NCI-H524 (cell line): ENCODE results near the gene XRRA1.
A peak's percentile ranks its signal among the peaks of the same experiment; 100 is the strongest.
"Not testable (repeated sequence)": the region's sequence is repeated elsewhere in the genome, so short reads cannot be mapped to it uniquely, and the experiment has no call there.

Experiments used
- DNase-seq, 2 experiments: peaks; one replicate each; lab custom pipeline; 2025; lab: John Stamatoyannopoulos, UW

XRRA1 gene, protein sequence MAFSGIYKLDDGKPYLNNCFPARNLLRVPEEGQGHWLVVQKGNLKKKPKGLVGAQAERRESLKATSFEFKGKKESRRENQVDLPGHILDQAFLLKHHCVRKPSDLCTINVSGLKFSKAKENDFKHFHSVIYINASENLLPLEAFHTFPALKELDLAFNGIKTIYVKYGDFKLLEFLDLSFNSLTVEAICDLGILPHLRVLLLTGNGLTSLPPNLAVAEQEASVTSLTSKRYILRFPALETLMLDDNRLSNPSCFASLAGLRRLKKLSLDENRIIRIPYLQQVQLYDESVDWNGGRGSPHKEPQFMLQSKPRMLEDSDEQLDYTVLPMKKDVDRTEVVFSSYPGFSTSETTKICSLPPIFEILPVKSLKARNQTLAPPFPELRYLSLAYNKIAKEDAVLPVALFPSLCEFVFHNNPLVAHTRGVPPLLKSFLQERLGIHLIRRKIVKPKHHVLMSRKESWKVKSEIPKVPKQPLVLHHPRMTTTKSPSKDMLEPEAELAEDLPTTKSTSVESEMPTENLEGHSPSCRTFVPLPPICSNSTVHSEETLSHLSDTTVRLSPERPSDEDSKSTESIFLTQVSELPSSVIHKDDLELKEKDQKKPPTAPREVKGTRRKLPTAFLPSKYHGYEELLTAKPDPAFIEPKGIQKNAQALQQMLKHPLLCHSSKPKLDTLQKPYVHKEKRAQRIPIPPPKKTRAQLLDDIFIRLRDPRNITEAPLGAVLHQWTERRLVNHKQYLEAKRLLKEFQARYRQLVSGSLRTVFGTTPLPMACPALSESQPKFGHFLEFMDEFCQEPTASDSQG

DNA sequence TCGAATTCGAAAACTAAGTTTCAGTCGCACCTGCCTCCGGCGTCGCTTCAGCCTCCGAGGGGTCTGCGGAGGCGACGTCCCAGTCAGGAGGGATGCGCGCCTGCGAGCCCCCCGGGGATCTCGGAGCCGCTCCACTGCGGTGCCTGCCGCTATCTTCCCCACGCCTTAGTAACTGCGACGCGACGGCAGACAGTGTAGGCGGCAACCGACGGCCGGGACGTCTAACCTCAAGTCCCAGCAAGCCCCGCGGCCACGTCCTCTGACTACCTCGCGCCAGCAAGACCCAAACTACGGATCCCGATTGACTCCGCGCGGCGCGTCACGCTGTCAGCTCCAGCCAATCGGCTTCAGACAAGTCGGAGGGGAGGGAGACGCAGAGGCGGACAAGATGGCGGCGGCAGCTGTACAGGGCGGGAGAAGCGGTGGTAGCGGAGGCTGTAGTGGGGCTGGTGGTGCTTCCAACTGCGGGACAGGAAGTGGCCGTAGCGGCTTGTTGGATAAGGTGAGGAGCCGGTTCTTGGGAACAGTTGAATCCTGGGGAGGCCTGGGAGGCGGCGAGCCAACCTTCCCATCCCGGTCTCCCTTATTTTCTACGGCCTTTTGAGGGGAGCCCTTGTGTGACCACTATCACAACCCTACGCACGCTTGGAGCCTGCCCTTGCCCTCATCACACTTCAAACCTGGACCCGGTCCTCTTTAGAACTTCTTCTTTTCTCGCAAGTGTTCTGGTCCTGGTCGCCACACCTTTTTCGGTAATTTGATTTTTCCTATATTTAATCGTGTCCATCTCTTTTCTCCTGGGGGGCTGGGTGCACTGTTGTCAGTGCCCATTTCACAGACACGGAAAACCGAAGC is at the start of gene XRRA1, which contains the start of gene SPCS2:
Gene XRRA1, minus strand, starts transcription at position 194 of the 855 bp plus-strand sequence. CDS start 8,213 bp downstream, outside the sequence.
Gene SPCS2, plus strand, starts transcription at position 369 of the 855 bp plus-strand sequence. Its CDS starts 20 bp downstream, at position 389.
- peak; percentile 85 to 96 for DNase-seq

DNA sequence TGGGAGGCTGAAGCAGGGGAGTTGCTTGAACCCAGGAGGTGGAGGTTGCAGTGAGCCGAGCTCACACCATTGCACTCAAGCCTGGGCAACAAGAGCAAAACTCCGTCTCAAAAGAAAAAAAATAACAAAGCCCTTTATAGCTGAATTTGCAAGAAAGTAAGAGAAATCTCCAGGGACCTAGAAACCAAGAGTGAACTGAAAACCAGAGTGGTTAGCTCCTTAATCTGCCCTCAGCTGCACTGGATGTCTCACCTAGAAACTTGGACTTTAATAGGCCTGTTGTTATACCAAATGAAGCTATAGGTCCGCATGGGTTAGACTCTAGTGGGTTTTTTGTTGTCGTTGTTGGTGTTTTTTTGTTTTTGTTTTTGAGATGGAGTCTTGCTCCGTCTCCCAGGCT is 44.0 kb upstream of the XRRA1 start:
- DNase-seq, result no peak

DNA sequence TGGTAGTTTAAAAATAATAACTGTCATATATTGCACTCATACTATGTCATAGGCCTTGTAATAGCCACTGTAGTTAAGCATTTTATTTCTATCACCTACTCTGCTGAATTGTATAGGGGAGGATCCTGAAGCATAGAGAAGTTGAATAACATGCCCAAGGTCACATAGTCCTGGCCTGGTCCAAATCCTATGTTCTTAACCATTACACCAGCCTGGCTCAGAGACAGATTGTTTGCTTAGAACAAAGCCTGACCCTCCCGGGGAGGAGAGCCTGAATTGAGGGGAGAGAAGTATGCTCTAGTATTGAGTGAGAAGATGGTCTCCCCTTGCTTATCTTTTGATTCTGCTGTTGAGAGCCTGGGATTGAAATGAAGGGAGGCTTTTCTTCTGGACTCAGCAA is 42.0 kb upstream of the XRRA1 start:
- DNase-seq, result no peak

DNA sequence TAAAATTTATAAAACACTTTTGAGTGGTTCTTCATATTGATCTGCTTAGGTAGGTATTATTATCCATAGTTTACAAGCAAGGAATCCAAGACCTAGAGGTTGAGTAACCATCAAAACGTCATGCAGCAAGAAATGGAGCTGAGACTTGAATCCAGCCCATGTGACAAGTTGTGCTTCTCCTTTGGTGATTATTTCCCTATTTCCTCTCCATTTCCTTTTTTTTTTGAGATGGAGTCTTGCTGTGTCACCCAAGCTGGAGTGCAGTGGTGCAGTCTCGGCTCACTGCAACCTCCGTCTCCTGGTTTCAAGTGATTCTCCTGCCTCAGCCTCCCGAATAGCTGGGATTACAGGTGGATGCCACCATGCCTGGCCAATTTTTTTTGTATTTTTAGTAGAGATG is 41.3 kb upstream of the XRRA1 start:
- DNase-seq, result not testable (repeated sequence)

DNA sequence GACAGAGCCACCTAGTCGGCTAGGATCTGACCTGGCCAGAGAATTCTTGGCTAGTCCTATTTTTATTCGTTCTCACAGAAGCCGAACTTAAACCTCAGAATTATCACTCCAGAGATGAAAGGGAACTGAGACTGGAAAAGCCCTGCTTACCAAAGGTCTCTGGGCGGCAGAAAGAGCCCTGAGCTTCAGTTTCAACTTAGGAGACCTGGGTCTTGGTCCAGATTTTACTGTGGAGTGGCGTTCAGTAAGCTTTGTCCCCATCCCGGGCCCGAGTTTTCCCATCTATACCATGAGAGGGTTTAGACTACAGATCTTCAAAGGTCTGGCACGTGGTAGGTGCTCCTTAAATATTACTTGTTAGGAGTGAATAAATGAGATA is 40.4 kb upstream of the XRRA1 start:
- peak in 1 of 2 experiments; percentile 23 for DNase-seq

DNA sequence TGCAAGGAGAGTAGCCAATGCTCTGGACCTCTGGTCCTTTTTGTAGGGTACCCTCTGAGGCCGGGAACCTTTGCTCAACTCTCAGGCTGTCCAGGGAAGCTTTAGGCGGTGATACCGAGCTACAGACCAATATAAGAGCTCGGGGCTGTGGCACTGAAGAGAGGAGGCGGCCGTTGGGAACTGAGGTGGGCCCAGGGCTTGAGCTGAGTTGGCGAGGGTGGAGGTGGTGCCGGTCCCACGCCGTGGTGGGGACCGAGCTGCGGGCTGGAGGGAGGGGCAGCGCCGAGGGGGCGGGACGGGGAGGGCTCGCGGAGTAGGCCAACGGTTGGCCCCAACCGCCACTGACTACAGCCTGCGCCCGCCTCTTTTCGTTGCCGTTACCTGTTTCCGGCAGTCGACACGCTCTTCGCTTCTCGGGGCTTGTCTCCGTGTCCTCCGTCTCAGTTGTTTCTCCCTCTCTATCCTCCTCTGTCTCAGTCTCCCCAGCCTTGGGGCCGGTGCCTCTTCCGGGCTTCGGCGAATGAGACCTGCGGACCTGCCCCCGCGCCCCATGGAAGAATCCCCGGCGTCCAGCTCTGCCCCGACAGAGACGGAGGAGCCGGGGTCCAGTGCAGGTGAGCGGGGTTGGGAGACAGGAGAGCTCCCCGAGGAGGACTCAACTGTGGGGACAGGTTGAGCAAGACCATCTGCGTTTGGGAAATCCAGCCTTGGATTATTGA is 39.8 kb upstream of the XRRA1 start, which contains the start of gene NEU3:
Gene NEU3, plus strand, starts transcription at position 393 of the 719 bp plus-strand sequence. Its CDS starts 128 bp downstream, at position 521.
- peak; percentile 60 to 81 for DNase-seq

DNA sequence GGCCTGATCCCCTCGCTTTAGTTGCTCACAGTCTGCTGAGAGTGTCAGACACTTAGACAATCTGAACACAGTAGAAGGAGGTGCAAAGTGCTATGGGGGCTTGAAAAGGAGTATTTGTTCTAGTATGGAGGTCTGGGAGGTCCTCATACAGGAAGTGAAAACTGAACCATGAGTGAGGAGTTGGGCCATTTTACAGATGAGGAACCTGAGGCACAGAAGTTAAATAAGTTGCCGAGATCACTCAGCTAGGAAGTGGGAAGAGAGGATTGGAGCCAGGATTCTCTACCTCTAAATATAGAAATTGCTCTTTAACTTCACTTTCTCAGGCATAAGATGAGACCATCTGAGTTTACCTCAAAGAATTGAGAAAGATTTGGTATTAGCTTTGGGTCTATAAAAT is 35.8 kb upstream of the XRRA1 start:
- DNase-seq, result no peak

DNA sequence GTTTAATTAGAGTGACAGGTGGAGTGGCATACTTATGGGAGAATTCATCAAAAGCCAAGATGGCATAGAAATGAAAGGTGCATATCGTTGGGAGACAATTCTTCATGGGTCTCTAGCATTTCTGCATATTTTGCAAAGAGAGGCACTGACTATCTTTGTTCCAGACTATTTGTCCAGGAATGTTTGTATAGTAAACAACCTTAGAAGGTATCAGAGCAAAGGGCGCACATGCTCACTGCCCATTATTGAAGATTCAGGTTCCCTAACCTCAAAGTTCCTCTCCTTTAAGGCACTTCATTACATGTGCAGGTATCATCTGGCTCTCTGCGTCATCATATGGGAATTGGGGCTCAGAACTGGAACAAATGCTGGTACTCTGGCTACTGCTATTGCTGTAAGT is 35.2 kb upstream of the XRRA1 start:
- DNase-seq, result no peak

DNA sequence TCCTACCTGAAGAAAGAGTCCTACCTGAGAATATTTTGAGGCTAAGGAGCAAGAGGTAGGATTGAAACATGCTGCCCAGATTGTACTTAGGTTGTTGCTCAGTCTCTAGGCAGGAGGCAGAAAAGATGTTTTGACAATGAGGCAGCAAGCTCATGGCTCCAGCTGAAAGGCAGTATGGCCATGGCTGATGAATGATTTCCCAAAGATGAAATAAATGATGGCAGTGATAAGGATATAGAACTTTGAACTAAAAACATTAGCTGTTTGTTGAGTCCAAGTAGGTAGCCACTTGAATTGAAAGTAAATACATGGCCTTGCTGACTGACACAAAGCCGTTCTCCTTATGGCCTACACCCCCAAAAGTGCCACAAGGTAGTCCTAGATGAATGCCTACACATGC is 33.0 kb upstream of the XRRA1 start:
- DNase-seq, result no peak

DNA sequence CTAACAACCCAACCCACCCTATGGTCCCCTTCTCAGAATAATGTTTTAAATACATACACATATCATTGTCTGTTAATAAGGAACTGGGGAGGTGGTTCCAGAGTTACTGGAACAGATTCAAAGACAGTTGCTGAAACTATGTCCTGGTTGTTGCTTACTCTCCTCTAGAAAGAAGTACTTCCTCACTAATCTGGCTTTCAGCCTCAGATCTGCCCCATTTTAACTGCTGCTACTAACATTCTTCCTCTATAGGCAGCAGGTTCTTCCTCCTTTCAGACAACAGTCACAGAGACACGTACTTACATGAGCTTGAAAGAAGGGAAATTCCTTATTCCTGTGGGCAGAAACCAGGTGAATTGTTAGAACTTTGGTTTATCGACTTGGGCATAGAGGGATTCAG is 31.7 kb upstream of the XRRA1 start:
- no peak for DNase-seq

DNA sequence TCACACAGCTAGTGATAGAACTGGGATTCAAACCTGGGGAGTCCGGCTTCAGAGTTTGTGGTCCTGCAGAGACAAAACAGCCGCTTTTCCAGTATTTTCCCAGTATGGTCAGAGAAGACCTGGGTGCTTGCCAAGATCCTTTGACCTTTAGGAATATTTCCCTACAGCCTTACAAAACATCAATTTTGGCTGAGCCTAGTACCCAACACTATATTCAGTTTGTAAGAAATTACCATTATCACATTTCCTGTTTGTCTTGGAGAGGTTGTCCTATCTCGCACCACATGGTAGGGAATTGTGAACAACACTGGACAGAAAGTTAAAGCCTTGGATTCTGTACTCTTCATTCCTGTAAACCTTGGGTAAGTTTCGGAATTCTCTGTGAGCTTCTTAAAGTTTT is 29.1 kb upstream of the XRRA1 start:
- no peak for DNase-seq

DNA sequence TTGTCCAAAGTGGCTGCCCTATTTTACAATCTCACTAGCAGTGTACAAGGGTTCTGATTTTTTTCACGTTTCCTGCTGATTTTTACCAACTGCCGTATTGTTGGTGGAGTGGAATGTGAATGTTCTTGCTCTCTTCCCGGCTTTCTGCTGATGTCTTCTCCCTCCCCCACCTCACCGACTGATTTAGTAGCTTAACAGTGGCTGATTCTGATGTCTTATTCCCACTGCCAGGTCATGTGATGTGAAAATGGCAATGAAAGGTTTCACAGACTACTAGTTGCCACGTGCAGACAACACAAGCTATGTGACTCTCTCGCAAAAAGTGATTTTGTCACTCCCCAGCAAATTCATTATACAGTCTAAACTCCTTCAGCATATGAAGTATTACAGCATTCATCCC is 22.5 kb upstream of the XRRA1 start:
- DNase-seq, result no peak

DNA sequence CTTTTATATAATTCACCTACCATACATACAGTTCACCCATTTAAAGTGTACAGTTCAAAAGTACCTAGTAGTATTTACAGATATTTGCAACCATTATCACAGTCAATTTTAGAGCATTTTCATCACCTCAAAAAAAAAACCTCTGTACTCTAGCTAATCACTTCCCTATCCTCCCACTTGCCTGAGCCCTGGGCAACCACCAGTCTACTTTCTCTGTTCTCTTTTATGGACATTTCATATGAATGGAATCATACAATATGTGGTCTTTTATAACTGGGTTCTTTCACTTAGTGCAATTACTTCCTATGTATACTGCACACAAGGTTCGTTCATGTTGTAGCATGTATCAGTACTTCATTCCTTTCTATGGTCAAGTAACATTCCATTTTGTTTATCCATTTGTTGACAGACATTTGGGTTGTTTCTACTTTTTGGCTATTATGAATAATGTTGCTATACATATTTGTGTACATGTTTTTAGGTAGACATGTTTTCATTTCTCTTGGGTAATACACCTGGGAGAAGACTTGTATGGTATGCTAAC is 22.0 kb upstream of the XRRA1 start:
- DNase-seq, result no peak

DNA sequence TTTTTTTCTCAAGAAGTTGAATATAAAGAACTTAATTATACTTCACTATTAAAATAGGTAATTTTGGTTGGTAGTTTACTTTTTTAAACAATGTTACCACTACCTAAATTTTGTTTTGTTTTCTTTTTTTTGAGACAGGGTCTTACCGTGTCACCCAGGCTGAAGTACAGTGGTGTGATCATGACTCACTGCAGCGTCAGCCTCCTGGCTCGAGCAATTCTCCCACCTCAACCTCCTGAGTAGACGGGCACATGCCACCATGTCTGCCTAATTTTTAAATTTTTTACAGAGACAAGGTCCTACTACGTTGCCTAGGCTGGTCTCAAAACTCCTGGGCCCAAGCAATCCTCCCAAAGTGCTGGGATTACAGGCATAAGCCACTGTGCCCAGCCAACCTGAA is 17.8 kb upstream of the XRRA1 start:
- no peak for DNase-seq

DNA sequence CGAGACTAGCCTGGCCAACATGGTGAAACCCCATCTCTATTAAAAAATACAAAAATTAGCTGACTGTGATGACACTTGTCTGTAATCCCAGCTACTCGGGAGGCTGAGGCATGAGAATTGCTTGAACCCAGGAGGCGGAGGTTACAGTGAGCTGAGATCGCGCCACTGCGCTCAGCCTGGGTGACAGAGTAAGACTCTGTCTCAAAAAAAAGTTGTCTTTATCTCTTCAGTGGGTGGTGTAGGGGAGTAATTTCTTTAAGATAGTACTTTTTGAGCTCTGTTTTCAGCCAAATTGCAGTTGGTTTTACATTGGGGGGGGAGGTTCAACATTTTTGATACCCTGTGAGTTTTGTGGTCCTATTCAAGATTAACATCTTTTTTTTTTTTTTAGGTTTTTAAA is 11.2 kb upstream of the XRRA1 start:
- not testable (repeated sequence) for DNase-seq

DNA sequence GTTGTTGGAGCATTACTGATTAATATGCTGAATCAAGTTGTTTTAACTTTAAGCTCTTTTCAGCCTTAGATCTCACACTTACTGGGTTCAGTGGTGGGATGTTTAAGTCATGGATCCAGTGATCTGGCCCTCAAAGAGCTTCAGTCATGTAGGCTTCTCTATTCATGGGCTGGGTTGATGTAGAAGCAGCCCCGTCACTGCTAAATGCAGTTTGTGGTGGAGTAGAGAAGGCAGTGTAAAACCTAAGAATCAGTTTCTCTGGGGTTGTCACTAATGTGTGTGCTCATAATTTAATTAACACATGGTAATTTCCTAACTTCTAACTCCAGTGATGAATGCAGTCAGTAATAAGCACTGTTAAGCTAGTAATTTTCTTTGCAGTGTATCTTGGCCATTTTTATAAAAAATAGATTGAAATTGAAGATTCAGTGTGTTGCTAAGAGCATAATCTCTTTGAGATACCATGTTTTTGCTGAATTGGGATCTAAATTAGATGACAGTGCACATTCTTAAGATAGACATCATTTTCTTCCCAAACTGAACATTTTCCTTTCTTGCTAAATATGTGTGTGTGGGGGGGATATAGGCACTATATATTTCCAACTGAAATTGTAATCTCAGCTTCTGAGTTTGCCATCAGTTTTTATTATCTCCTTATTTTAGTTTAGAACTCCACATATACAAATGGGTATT is 9.2 kb upstream of the XRRA1 start:
- DNase-seq, result no peak

DNA sequence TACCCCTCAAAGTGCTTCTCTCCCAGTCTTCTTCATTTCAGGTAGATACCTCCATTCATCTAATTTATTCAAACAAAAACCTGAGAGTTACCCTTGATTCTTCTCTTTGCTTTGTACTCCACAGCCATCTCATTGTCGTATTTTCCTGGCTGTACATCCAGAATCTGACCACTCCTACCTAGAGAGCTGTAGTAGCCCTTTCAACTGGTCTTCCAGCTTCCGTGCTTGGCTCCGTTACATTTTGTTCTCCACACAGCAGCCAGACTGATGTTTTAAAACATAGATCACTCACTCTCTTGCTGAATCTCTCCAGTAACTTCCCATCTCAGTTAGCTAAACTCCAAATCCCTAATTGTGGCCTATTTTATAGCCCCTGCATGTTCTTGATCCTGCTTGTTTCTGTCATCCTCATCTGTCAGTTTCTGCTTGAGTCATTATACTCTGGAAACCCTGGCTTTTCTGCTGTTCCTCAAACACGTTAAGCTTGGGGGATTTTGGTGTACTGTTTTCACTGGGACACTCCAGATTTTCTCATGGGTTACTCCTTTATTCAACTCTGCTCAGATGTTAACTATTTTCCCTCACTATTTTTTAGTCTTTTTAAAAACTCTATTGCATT is 7.6 kb upstream of the XRRA1 start:
- DNase-seq, result no peak

DNA sequence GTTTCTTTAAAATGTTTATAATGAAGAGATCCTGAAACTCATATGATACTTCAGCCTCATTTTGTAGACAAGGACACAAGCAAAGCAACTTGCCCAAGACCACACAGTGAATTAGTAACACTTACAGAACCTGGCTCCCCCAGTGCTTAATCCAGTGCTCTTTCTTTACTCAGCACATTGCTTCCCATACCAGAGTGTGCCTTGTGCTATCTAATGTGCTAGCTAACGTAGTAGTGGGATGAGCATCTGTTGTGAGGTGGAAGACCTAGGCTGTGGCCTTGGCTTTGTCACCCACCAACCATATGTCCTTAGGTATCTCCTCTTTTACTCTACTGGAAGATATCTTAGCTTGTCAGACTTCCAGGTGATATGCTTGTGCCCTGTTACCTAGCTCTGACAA is 5.3 kb upstream of the XRRA1 start:
- no peak for DNase-seq

DNA sequence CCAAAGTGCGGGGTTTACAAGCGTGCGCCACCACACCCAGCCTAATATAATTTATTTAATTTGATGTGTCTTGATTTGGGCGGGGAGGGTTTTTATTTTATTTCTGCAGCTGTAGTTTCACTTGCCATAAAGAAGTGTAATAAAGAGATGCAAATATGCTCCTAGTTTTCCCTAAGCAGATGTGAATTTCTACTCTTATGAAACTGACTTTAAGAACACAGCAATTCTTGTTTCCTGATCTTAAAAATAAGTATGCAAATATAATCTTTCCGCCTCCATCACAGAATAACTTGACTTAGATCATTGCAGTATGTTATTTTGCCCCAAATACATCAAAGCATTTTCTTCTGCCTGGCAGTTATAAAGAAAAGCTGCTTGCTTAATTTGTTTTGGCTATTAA is 4.6 kb upstream of the XRRA1 start:
- DNase-seq, result no peak

DNA sequence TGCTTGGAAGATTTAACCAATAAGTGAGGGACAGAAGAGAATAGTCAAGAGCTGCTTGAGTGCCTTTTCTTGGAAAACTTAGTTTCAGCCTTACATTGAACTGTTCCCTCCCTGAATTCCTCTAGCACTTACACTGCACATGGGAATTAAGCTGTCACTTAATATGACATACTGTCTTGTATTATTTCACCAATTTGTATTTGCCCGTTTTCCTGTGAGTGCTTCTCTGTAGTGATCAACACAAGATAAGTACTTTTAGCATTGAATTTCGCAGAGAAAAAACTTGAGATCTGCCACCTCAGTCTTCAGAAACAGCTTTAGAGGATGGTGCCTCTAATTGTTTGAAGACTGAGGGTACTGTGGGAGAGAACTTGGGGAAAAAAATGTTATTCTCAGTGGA is 3.9 kb upstream of the XRRA1 start:
- no peak for DNase-seq
